GM12874 (cell line): ENCODE results near the gene VPS29.

Experiments
- TF ChIP-seq, protein P1 (sequence below): IDR thresholded peaks from 2 replicates; pipeline ENCODE4 v1.5.1; 2011; ENCODE audit warnings: low read depth, mild to moderate bottlenecking, control low read depth, low read length, moderate library complexity; ENCODE audit not compliant: insufficient read depth

The VPS29 gene

GRCh38 chr12:110475426-110475825, 26.5 kb downstream of the VPS29 start:
- TF ChIP-seq, protein P1, sequence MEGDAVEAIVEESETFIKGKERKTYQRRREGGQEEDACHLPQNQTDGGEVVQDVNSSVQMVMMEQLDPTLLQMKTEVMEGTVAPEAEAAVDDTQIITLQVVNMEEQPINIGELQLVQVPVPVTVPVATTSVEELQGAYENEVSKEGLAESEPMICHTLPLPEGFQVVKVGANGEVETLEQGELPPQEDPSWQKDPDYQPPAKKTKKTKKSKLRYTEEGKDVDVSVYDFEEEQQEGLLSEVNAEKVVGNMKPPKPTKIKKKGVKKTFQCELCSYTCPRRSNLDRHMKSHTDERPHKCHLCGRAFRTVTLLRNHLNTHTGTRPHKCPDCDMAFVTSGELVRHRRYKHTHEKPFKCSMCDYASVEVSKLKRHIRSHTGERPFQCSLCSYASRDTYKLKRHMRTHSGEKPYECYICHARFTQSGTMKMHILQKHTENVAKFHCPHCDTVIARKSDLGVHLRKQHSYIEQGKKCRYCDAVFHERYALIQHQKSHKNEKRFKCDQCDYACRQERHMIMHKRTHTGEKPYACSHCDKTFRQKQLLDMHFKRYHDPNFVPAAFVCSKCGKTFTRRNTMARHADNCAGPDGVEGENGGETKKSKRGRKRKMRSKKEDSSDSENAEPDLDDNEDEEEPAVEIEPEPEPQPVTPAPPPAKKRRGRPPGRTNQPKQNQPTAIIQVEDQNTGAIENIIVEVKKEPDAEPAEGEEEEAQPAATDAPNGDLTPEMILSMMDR = no peak

GRCh38 chr12:110468214-110469048, 33.5 kb downstream of the VPS29 start, which contains the start of the genes FAM216A and GPN3:
FAM216A (plus strand) TSS chr12:110468845; CDS start chr12:110468876, 31 bp downstream.
GPN3 (minus strand) TSS chr12:110468257; CDS start chr12:110468203, 54 bp downstream.
- TF ChIP-seq, protein P1 = no peak

GRCh38 chr12:110467847-110468213, 34.1 kb downstream of the VPS29 start:
- TF ChIP-seq, protein P1 = no peak

GRCh38 chr12:110466791-110467190, 35.1 kb downstream of the VPS29 start:
- TF ChIP-seq, protein P1 = no peak

GRCh38 chr12:110465024-110465423, 36.9 kb downstream of the VPS29 start:
- TF ChIP-seq, protein P1 = no peak

DNA sequence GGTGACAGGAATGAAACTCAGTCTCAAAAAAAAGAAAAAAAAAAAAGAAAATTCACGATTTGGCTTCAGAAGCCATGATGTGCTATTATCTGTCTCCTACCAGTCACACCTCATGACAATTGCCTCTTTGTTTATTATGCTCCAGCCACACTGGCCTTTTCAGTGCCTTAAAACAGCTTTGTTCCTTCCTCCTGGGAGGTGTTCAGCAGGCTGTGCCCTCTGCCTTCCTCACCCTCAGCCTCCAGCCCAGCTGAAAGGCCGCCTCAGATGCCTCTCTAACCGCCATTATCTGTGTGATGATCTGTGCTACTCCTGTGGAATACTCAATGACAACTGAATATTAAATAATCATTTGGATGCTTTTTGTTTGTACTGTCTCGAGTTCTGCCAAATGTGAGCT, 43.2 kb downstream of the VPS29 start:
- TF ChIP-seq, protein P1 = no peak

DNA sequence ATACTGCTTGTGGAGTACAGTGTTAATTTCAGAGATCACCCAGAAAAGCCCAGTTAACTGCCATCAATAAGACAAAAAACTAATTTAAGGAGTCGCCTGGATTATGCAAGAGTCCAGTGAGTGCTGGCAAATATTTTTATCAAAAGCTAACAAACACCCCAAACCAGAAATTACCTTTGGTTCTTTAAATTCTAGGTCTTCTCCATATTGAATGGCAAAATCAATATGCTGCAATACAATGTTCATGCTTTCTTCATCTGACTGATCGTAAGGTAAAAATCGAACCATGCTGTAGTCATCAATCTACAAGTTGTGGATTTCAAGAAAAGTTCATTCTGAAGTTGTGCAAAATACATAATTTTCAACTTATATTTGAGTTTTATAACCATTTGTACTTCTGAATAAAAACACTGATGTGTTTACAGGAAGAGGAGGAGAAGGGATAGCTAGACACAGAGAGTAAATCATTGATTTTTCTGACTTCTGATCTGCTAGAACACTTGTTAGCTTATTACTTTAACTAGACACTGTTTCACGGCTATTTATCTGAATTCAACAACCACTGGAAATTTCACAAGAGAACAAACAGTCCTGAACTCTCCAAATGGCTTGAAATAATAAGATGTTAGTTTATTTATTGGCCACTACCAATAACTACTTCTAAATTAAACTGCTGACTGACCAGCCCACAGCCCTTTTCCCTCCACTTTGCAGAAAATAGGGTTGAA, 48.2 kb downstream of the VPS29 start:
- TF ChIP-seq, protein P1 = no peak
